CD1c-positive myeloid dendritic cell (primary cell): Measurements from ENCODE around the gene LZTFL1.

ENCODE experiments used
- DNase-seq: peaks from one replicate; pipeline ENCODE4 v3.0.0-alpha.2; 2016; ENCODE audit errors: extremely low spot score

Gene LZTFL1

GRCh38 chr3:45807681-45808540, 34.0 kb downstream of the LZTFL1 start:
- no peak for DNase-seq

- no peak for DNase-seq
These were observed 34.8 kb downstream of the LZTFL1 start for GRCh38 chr3:45807133-45807532.

- no peak for DNase-seq
These were observed 35.8 kb downstream of the LZTFL1 start for GRCh38 chr3:45806072-45806471.

- no peak for DNase-seq
These were observed 38.5 kb downstream of the LZTFL1 start for GRCh38 chr3:45803252-45803935.

GRCh38 chr3:45802146-45802545, 39.8 kb downstream of the LZTFL1 start:
- no peak for DNase-seq

GRCh38 chr3:45800611-45801010, 41.3 kb downstream of the LZTFL1 start:
- DNase-seq: no peak

- DNase-seq: no peak
These were observed 42.3 kb downstream of the LZTFL1 start for GRCh38 chr3:45799586-45799985.

- DNase-seq: no peak
These were observed 43.9 kb downstream of the LZTFL1 start for GRCh38 chr3:45798034-45798433.

- no peak for DNase-seq
These were observed 44.8 kb downstream of the LZTFL1 start for GRCh38 chr3:45796902-45797637.

- DNase-seq: no peak
These were observed 45.8 kb downstream of the LZTFL1 start, which contains the start of gene SLC6A20 for GRCh38 chr3:45795882-45796765. SLC6A20 (minus strand) TSS chr3:45796536; CDS start chr3:45796419, 117 bp downstream.

- no peak for DNase-seq
These were observed 46.4 kb downstream of the LZTFL1 start for GRCh38 chr3:45795509-45795881.

- no peak for DNase-seq
These were observed 47.3 kb downstream of the LZTFL1 start for GRCh38 chr3:45794660-45795059.

GRCh38 chr3:45794177-45794560, 47.8 kb downstream of the LZTFL1 start:
- DNase-seq: no peak

GRCh38 chr3:45793482-45794176, 48.3 kb downstream of the LZTFL1 start:
- no peak for DNase-seq

- DNase-seq: no peak
These were observed 49.3 kb downstream of the LZTFL1 start for GRCh38 chr3:45792516-45793172.

- DNase-seq: no peak
These were observed 49.9 kb downstream of the LZTFL1 start for GRCh38 chr3:45792036-45792435.

GRCh38 chr3:45790596-45790995, 51.3 kb downstream of the LZTFL1 start:
- DNase-seq: no peak

GRCh38 chr3:45789235-45789812, 52.6 kb downstream of the LZTFL1 start:
- no peak for DNase-seq

- no peak for DNase-seq
These were observed 54.4 kb downstream of the LZTFL1 start for GRCh38 chr3:45787551-45787950.
